ENCODE results near the gene ZEB2. TPM values are rescaled to one million over a fixed set of nuclear protein-coding genes. Genes with fewer than 3 reads are reported as not detected.

ZEB2 gene
- total RNA-seq, 4 donors from 2014 or later = 21.7 to 52.1 (median 37.9) TPM

- DNase-seq = no peak
- no peaks in the 10 kb centered on the region for H3K27me3 ChIP-seq
- no peaks in the 10 kb centered on the region for H3K4me1 ChIP-seq
- no peak for TF ChIP-seq POLR2A (IDR thresholded peaks at IDR 0.05)
- TF ChIP-seq CTCF (IDR thresholded peaks at IDR 0.05) = no peak
- intact Hi-C loops (cut with DNase I) = no loop called here
- H3K36me3 ChIP-seq = no peaks in the 10 kb centered on the region
- no peak overlapping the region for H3K27ac ChIP-seq
- H3K9me3 ChIP-seq = no peaks in the 10 kb centered on the region
- H3K4me3 ChIP-seq (replicated peaks in 1 of 3) = no peak overlapping the region
Measured at GRCh38 chr2:144407262-144407661, 112.7 kb downstream of the ZEB2 start.

GRCh38 chr2:144405982-144406788, 113.7 kb downstream of the ZEB2 start:
- DNase-seq = no peak
- TF ChIP-seq CTCF (IDR thresholded peaks at IDR 0.05) = no peak
- no peak for TF ChIP-seq POLR2A (IDR thresholded peaks at IDR 0.05)
- intact Hi-C loops (cut with DNase I) = no loop called here
- Histone ChIP-seq H3K36me3 (no peaks in the 10 kb centered on the region), H3K9me3 (no peaks in the 10 kb centered on the region), H3K27ac (no peak overlapping the region), H3K4me3 (replicated peaks in 1 of 3) (no peak overlapping the region), H3K4me1 (no peaks in the 10 kb centered on the region), H3K27me3 (no peaks in the 10 kb centered on the region)
- WGBS, 2 donors = 81 to 83% methylated on average over 5 of the region's 5 CpGs

GRCh38 chr2:144405321-144405720, 114.6 kb downstream of the ZEB2 start:
- Histone ChIP-seq H3K4me1 (no peaks in the 10 kb centered on the region), H3K9me3 (no peaks in the 10 kb centered on the region), H3K36me3 (no peaks in the 10 kb centered on the region), H3K27me3 (no peaks in the 10 kb centered on the region), H3K27ac (no peak overlapping the region), H3K4me3 (replicated peaks in 1 of 3) (no peak overlapping the region)
- intact Hi-C loops (cut with DNase I) = no loop called here
- TF ChIP-seq CTCF (IDR thresholded peaks at IDR 0.05) (no peak), POLR2A (IDR thresholded peaks at IDR 0.05) (no peak)
- no peak for DNase-seq
- 75 to 76% methylated on average over 2 of the region's 2 CpGs for WGBS, 2 donors

GRCh38 chr2:144404586-144405314, 115.2 kb downstream of the ZEB2 start:
- Histone ChIP-seq H3K36me3 (no peaks in the 10 kb centered on the region), H3K4me1 (no peaks in the 10 kb centered on the region), H3K27me3 (no peaks in the 10 kb centered on the region), H3K9me3 (no peaks in the 10 kb centered on the region), H3K4me3 (replicated peaks in 1 of 3) (no peak overlapping the region), H3K27ac (no peak overlapping the region)
- intact Hi-C loops (cut with DNase I) = no loop called here
- DNase-seq = no peak
- WGBS, 2 donors = 95 to 96% methylated on average over 9 of the region's 9 CpGs
- no peak for TF ChIP-seq CTCF (IDR thresholded peaks at IDR 0.05)
- no peak for TF ChIP-seq POLR2A (IDR thresholded peaks at IDR 0.05)

- TF ChIP-seq POLR2A (IDR thresholded peaks at IDR 0.05) = no peak
- TF ChIP-seq CTCF (IDR thresholded peaks at IDR 0.05) = no peak
- H3K27ac ChIP-seq = no peak overlapping the region
- H3K36me3 ChIP-seq = no peaks in the 10 kb centered on the region
- no peak for DNase-seq
- H3K9me3 ChIP-seq = no peaks in the 10 kb centered on the region
- WGBS, 2 donors = 88 to 90% methylated on average over 16 of the region's 16 CpGs
- H3K4me1 ChIP-seq = no peaks in the 10 kb centered on the region
- H3K27me3 ChIP-seq = no peaks in the 10 kb centered on the region
- no peak overlapping the region for H3K4me3 ChIP-seq (replicated peaks in 1 of 3)
- intact Hi-C loops (cut with DNase I) = no loop called here
Measured at GRCh38 chr2:144403933-144404332, 116.0 kb downstream of the ZEB2 start.

All from thyroid gland (tissue), 4 donors.